Measurements from ENCODE around the gene CSNK2B.

Gene CSNK2B

DNA sequence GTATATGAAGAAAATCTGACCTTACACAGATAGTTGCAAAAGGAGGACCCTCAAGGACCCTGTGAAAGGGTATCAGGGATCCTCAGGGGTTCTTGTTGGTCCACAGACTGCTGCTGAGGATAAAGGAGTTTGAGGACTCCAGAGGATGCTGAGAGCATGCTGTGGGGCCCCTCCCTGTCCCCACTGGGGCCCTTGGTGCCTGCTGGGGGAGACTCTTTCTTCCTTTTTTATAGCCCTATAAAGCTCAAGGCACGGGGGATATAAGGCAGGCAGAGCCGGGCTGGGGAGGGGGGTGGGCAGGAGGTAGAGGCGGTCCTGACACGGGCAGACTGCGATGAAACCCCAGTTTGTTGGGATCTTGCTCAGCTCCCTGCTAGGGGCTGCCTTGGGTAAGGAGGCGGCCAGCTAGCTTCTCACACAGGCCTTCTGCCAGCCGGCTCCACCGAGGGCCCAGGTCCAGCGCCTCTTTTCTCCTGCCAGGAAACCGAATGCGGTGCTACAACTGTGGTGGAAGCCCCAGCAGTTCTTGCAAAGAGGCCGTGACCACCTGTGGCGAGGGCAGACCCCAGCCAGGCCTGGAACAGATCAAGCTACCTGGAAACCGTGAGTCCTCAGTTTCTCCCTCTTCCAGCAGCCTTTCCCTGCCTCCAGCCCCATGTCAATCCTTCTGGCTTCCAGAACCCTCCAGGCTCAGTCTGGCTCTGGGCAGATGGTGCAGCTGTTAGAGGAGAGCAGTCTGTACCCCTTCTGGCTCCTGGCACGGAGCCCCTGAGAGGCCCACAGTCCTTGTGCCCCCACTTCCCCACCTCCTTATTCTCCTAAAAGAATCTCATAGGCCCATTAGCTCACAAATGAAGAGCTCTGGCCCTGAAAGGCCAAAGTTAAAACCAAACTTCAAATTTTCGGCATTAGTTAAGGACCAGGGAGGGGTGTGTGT lies 49.4 kb downstream of the CSNK2B start, which contains the start of gene LY6G6D:
LY6G6D (plus strand) TSS at position 327 of the 937 bp plus-strand sequence; CDS start at position 335, 8 bp downstream.
- DNase-seq, result no peak

DNA sequence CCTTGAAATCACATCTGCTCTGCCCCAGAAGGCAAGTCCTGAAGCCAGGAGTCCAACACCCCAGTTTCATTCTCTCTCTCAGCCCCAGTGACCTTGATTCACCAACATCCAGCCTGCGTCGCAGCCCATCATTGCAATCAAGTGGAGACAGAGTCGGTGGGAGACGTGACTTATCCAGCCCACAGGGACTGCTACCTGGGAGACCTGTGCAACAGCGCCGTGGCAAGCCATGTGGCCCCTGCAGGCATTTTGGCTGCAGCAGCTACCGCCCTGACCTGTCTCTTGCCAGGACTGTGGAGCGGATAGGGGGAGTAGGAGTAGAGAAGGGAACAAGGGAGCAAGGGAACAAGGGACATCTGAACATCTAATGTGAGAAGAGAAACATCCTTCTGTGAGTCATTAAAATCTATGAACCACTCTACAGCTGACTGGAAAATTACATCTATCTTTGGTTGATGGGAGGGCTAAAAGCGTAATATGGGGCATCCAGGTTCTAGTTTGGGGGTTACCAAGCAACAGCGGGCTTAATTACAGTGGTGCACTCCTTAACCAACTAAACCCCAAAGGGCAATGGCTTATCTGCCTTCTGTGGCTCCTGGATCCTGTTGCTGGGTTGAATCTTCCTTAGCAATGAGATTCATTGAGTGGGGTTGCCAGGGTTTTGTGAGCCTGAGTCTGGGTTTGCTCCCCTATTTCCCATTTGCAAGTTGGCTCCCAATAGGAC lies 51.8 kb downstream of the CSNK2B start:
- no peak for DNase-seq

DNA sequence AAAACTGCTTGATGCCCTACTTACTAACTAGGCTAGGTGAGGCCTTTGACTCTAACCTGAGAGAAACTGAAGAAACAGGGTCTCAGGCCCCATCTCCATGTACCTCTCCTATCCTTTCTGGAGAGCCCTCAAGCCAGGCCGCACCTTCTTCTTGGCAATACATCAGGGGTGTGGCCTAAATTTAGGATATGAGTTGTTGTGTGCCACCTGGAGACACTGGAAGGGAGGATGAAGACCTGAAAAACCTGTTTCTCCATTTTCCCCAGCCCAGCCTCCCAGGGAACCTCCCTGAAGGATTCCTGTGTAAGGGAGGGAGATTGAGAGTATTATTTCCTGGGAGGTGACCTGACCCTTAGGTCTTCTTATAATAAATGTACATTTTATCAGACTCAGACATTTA lies 52.4 kb downstream of the CSNK2B start:
- DNase-seq, result no peak

DNA sequence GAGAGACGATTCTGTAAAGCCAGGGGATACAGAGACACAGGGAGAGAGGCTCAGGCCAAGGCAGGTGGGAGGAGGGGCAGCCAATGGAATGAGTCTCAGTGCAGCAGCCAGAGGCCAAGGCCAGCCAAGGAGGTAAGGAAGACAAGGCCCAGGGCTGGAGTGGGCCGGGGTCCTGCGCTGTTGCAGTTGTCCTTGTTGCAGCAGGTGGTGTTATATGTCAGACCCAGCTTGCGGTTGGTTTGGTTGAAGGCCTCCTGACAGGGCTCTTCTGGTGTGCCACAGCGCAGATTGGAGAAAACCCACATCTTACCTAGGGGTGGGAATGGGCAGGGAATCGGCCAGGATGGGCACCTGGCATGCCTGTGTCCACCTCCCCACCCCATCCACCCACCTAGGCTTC lies 53.1 kb downstream of the CSNK2B start:
- no peak for DNase-seq

Data from NCI-H1694 treated with DMSO at 0.1 percent for 48 hours (cell line).